GM12891 (cell line): ENCODE measurements around the gene MYOM1.

Source experiments
- DNase-seq: peaks from one replicate; pipeline ENCODE4 v3.0.0; 2011; ENCODE audit warnings: low spot score; ENCODE audit not compliant: insufficient read length
- FAIRE-seq: peaks from 2 replicates; lab custom pipeline; 2011; peaks lifted over from hg19 to GRCh38; lab: Jason Lieb, UNC
- PAX5 ChIP-seq: IDR thresholded peaks from 2 replicates; pipeline ENCODE4 v1.6.1; 2011; ENCODE audit warnings: low read length, moderate library complexity, mild to moderate bottlenecking; ENCODE audit not compliant: insufficient read depth, severe bottlenecking
- POLR2A ChIP-seq: IDR thresholded peaks from 2 replicates; pipeline ENCODE4 v1.6.1; 2011; ENCODE audit warnings: low read depth, low read length, control low read depth
- POLR2AphosphoS5 ChIP-seq: IDR thresholded peaks from 2 replicates; pipeline ENCODE4 v1.6.1; 2011; ENCODE audit warnings: low read depth, low read length, control low read depth
- POU2F2 ChIP-seq: IDR thresholded peaks from 2 replicates; pipeline ENCODE4 v1.6.1; 2011; ENCODE audit warnings: low read depth, mild to moderate bottlenecking, control low read depth, low read length, moderate library complexity
- SPI1 ChIP-seq: IDR thresholded peaks from 2 replicates; pipeline ENCODE4 v1.6.1; 2011; ENCODE audit warnings: low read depth, low read length, control low read depth
- TAF1 ChIP-seq: IDR thresholded peaks from 2 replicates; pipeline ENCODE4 v1.6.1; 2011; ENCODE audit warnings: low read depth, low read length, control low read depth

MYOM1 gene

GRCh38 chr18:3062798-3063680 lies 156.7 kb downstream of the MYOM1 start:
- FAIRE-seq (peak; percentile 83), DNase-seq (peak; percentile 39)
- TF ChIP-seq POLR2A (no peak), PAX5 (no peak), SPI1 (no peak), TAF1 (no peak), POLR2AphosphoS5 (no peak), POU2F2 (no peak)

GRCh38 chr18:3061581-3062312 lies 158.0 kb downstream of the MYOM1 start:
- no peak for DNase-seq
- no peak for TF ChIP-seq PAX5
- TF ChIP-seq TAF1 = no peak
- no peak for TF ChIP-seq SPI1
- TF ChIP-seq POLR2AphosphoS5 = no peak
- no peak for TF ChIP-seq POU2F2
- no peak for TF ChIP-seq POLR2A
- peak; percentile 52 for FAIRE-seq

- TF ChIP-seq SPI1 (no peak), POLR2AphosphoS5 (no peak), POLR2A (no peak), TAF1 (no peak), PAX5 (no peak), POU2F2 (no peak)
- peak; percentile 63 for FAIRE-seq
- DNase-seq = no peak
These were observed 158.8 kb downstream of the MYOM1 start for GRCh38 chr18:3060667-3061580.

- TF ChIP-seq PAX5 = no peak
- no peak for TF ChIP-seq POU2F2
- TF ChIP-seq POLR2A = no peak
- TF ChIP-seq TAF1 = no peak
- no peak for TF ChIP-seq POLR2AphosphoS5
- DNase-seq (no peak), FAIRE-seq (no peak)
These were observed 160.5 kb downstream of the MYOM1 start for GRCh38 chr18:3059272-3059671.

GRCh38 chr18:3058328-3059191 lies 161.2 kb downstream of the MYOM1 start:
- FAIRE-seq (peak; percentile 72), DNase-seq (no peak)
- TF ChIP-seq POLR2A (no peak), TAF1 (no peak), POU2F2 (no peak), SPI1 (no peak), POLR2AphosphoS5 (no peak), PAX5 (no peak)

- no peak for DNase-seq
- no peak for FAIRE-seq
- TF ChIP-seq TAF1 (no peak), POLR2AphosphoS5 (no peak), PAX5 (no peak), POU2F2 (no peak), SPI1 (no peak), POLR2A (no peak)
These were observed 162.2 kb downstream of the MYOM1 start for GRCh38 chr18:3057526-3057925.

- FAIRE-seq (no peak), DNase-seq (no peak)
- TF ChIP-seq PAX5 (no peak), POLR2AphosphoS5 (no peak), POLR2A (no peak), SPI1 (no peak), TAF1 (no peak), POU2F2 (no peak)
These were observed 163.5 kb downstream of the MYOM1 start for GRCh38 chr18:3056311-3056710.

GRCh38 chr18:3055816-3056215 lies 164.0 kb downstream of the MYOM1 start:
- FAIRE-seq (no peak), DNase-seq (no peak)
- TF ChIP-seq SPI1 (no peak), TAF1 (no peak), POU2F2 (no peak), PAX5 (no peak), POLR2AphosphoS5 (no peak), POLR2A (no peak)
